Activated CD4-positive, CD25-positive, alpha-beta regulatory T cell treated with anti-CD3 and anti-CD28 coated beads, Interleukin-2, amount 50 U/mL, for 72 hours (primary cell): ENCODE measurements around the gene TNIP2.
"Not testable (repeated sequence)": the region's sequence is repeated elsewhere in the genome, so short reads cannot be mapped to it uniquely, and the experiment has no call there.

ENCODE experiments used
- DNase-seq: peaks from one replicate; pipeline ENCODE4 v3.0.0; 2021

The TNIP2 gene

DNA sequence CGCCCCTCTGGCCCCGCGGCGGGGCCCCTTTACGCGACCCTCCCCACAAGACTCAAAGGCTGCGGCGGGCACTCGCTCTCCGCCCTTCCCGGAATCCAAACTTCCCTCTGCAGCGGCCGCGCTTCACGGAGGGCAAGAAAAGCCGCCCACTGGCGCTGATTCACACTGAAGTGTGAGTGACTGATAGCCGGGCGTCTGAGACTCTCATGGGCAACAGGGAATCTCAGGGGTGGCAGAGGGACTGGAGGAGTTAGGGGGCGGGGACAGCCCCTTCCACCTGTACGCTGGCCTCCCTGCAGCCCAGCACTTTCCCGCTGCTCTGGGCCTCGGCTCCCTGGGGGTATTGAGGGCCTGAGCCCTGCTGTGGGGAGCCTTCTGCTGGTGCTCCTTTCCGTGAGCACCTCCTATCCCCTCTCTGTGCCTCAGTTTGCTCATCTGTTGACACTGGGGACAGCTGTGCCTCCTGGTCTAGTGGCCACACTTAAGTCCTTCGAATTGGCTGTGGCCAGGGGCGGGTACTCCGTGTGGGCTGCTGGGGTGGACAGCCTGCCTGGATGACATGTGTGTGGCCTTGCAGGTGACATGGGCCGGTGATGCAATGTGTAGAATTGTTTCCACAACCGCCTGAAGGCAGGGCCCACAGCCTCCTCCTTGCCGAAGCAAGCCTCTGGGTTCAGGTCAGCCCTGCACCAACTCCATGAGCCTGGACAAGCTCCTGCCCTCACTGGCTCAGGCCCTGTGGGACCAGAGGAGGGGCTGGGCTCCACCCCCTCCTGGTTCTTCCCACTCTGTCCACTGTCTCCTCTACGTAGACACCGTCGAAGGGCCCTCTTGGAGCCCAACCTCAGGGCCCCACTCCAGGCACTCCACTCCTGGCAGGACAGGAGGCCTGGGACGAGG lies 37.7 kb upstream of the TNIP2 start:
- DNase-seq: peak; percentile 56

DNA sequence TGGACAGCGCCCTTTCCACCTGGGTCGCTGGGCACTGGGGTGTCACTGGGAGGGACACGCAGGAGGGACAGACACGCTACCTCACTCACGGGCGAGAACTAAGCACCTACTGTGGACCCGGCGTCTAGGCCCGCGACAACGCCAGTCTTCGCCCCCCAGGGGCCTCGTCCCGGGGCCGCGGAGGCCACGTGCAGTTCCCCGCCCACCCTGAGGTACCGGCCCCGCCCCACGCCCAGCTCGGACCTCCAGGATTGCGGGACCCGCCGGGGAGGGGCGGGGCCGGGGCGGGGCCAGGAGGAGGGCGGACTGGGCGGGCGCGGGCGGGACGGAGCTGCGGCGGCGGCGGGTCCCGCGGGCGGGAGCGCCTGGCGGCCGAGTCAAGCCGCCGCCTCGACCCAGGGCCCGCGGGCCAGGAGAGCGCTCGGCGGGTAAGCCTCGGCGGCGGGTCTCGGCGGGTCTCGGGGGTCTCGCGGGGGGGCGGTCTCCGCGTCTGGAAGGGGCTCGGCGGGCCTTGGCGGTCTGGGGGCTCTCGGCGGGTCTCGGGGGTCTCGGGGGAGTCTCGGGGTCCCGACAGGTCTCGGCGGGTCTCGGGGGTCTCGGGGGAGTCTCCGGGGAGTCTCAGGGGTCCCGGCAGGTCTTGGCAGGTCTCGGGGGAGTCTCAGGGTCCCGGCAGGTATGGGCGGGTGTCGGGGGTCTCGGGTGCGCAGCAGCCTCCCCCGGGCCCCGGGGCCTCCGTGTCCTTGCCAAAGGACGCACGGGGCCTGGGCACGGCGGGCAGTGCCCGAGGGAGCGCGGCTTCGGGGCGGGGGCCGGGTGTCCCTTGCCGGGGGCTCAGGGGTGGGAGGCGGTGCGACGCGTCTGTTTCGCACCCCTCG lies 36.8 kb upstream of the TNIP2 start, which contains the start of gene SH3BP2:
SH3BP2 (plus strand) TSS at position 375 of the 875 bp plus-strand sequence. CDS start 27,533 bp downstream, outside the sequence.
- DNase-seq: peak; percentile 63

DNA sequence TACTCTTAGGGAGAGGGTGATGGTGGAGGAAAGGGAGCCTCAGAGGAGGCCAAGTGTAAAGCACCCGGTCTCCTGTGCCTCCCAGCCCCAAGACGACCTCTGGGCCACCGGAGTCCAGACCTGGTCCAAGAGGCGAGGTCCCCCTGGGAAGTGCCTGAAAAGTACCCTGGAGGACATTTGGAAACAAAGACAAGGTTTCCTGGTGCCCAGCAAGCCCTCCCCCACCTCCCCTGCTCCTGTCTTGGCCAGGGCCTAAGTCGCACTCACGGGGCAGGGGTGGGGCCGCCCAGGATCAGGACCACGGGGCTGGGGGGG lies 36.2 kb upstream of the TNIP2 start:
- DNase-seq: no peak

DNA sequence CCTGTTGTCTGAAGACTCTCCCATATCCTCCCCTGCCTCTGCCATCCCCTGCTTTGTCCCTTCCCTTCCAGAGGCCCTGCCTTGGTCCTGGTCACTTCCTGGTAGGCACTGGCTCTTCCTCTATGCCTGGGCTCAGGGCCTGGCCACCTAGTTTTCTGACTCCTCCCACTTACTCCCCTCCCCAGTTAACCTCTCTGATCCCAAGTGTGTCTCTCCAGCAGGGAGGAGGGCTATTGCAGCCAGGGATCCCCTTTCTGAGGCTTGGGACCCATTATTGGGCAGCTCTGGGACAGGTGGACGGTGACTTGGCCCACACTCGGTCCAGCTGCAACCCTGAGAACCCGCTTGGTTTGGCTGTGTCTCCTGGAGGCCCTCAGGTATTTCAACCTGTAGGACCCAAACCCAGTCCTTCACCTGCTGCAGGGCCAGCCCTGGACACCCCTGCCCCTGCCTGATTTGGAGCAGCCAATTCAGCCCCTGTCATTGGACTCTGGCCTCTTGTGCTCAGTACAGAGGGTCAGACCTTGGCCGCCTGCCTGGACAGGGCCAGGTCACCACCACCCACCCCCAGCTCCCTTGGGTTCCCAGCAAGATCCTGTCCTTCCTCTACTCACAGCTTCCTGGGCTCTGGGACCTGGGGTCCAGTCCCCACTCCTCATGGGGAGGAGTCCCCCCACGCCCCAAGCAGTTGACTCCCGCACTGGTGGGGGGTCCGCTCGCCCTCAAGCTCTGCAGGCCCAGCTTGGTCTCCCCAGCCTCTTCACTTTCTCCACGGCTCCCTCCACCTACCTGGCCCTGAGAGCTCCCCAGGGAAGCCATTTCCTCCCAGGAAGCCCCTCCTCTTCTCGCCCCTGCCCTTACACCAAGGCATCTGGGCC lies 35.6 kb upstream of the TNIP2 start:
- DNase-seq: peak; percentile 29

DNA sequence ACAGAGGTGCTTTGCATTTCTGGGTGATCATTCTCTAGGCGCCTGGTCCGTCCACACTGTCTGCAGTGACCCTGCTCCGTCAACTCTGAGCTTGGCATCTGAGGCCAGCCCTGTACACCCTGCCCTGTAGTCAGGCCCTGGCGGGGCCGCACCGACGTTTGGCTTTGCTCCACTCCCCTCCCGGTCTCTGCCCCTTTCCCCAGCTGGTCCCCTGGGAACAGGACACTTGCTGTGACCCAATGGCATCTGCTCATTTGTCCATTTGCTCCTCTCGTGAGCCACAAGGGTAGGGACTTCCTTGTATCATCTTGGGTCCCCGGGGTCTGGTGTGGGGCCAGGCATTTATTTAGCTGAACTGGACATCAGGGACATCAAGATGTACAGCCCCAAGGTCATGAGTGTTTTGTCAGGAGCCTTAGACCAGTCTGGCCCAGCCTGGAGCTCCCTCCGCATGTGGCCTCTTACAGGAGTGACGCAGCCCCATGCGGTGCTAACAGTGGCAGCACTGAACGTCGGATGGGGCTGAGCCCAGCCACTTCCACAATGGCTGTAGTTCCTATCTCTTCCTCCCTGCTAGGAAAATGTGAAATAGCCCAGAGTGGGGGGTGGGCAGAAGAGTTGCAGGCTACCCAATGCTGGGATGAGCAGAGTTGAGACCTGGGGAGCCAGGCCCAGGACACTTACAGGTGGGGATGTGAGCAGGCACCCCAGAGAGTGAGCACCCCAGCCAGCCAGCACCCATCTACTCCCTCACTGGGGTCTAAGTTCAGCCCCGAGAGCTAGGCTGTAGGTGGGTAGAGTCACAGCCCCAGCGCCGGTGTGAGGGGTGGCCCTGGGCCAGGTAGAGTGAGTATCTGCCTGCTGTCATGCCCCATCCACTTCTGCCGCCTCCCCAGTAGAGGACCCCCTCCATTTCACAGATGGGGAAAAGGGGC lies 34.7 kb upstream of the TNIP2 start:
- DNase-seq: no peak

DNA sequence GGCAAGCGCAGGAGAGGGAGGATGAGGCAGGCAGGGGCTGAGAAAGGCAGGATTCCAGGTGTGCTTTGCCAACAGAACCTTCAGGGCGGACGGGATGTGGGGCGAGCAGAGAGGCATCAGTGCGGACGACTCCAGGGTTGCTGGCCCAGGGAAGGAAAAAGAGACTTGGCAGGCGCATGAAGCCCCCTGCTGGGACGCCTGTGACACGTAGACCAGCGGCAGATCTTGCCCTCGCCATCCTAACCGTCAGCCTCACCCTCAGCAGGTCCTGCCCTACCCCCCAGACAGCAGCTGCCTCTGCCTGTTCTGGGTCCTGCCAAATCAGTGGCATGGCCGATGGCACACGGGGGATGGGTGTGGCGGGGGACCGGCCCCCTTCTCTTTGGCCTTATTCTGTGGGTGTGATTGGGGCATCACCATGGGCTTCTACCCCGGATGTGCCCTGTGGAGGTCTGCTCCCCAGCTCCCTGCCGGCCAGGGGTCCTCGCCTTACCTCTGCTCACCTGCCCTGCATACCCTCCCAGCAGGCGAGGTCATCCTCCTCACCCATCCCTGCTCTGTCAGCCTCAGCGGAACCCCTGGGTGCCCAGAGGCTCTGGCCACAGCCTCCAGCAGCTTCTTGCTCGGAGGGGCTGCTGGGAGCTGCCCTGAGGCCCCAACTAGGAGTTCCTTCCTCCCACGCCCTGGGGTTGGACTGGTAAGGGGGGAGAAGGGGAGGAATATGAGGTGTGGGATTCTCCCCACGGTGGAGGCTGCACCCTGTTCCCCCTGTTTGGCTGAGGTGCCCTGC lies 33.9 kb upstream of the TNIP2 start:
- peak; percentile 30 for DNase-seq

DNA sequence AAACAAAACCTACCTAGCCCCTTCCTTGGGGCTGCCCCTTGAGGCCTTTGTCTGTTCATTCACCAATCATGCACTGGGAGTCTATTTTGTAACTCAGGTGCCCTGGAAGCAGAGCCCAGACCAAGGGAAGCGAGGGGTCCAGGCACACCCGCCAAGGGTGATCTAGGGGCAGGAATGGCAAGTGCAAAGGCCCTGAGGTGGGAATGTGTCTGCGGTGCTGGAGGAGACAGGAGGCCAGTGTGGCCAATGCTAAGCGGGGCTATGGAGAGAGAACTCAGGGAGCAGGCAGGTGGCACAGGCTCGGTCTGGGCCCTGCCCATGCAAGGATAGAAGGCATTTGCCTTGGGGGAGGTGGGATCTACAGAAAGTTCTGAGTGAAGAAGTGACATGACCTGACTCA lies 33.2 kb upstream of the TNIP2 start:
- DNase-seq: no peak

DNA sequence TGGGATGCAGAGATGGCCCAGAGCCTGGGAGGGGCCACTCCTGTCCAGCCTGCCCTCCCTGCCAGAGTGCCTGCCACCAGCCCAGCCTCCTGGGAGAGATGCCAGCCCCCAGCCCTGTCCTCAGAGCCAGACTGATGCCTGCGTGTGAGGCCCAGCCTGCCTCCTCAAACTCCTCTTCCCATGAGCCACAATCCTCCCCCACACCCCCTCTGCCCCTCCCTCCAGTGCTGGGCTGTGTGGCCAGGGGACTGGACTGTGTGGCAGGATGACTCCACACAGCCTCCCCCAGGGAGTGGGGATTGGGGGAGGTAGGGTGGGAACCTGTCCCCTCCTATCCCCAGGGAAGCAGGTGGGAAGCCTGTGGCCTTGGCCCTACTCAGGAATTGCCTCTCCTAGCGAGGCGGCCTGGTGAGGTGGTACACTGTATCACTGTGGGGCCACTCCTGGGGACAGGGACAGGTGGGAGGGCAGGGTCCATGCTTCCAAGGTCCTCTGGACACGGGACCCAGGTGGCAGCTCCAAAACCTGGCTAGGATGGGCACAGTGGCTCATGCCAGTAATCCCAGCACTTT lies 32.5 kb upstream of the TNIP2 start:
- peak; percentile 29 for DNase-seq

DNA sequence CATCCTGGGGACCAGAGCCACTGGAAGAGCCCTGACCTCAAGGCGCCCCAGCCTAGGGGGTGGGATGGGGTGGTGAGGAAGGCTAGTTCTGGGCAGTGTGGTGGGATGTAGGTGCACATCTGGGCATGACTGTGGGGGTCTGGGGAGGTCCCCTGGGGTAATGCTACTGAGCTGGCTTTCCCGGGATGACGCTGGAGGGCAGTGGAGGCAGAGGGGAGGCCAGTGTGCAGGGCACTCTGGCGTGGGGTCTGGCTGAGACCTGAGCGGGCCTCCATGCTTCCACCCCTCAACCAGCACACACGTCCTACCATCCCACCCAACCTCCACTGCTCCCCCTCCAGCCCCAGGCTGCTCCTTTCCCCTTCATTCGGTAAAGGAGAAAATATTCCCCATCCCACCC lies 32.0 kb upstream of the TNIP2 start:
- no peak for DNase-seq

DNA sequence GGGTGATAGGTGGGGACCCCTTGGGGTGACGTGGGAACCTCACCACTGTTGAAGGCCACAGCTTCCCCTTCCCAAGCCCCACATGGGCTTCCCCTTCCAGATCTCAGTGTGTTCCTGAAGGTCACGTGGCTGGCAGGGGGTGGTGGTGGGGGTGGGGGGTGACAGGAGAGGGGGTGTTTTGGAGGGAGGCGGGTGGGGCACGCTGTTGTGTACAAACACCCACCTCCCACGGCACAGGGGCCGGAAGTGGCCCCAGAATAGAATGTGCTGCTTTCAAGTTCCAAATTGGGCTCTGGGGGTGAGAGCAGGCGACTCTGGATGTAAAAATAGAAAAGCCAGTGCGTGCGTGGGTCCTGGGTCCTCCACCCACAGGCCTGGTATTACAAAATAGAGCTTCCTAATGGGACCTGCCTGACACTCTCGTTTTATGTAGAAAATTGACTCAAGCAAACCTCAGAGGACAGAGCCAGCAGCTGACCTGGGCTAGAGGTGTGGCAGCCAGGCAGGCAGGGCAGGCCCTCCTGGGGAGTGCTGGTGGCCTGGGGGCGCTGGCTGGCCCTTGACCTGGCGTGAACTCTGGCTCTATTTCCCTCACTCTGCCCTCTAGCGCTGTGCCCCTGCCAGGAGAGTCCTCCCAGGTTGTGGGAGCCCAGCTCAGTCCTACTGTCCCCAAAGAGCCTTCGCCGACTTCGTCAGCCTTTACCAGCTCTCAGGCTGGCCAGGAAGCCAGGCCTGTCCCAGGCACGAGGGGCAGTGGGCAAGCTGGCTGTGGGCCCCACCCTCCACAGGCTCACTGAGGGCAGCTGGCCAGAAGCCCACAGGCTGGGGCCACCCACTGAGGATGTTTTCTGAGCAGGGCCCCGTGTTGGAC lies 31.3 kb upstream of the TNIP2 start:
- DNase-seq: peak; percentile 41

DNA sequence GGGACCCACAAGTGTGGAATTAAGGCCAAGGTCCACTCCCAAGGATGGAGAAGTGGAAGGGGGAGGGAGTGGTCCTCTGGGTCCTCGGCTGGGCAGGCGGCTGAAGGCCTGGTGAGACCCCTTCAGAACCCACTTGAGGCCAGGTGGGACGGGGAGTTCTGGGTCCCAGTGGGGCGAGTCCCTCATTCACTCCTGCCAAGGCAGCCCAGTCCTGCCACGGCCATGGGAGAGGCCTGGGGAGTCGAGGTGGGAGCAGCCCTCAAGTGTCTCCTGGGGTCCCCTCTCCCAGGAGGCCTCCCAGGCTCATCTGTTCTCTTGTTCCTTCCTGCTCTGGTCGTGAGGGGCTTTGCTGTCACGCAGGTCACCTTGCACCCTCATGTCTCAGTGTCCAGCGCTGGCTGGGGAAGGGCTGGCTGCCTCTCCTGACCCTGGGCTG lies 30.7 kb upstream of the TNIP2 start:
- DNase-seq: peak; percentile 30

DNA sequence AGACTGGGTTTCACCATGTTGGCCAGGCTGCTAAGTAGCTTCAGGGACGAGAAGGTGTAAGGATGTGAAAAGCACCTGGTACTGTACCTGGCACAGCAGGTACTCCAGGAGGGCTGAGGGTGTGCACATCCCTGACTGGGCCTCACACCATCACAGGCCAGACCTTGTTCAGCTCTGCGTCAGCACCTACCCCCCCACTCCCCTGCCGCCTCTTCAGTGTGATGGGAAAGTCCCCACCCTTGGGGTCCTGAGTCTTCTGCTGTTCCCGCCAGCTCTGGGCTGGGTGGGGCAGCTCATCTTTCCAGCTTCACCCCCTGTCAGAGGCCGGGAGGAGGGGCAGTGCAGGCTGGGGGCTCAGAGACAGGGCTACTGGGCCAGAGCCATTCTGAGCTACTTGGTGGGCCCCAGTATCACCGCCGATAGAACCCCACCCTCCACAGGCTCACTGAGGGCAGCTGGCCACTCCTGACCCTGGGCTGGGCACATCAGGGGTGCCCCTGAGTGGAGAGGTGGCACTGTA lies 30.1 kb upstream of the TNIP2 start:
- DNase-seq: peak; percentile 40

DNA sequence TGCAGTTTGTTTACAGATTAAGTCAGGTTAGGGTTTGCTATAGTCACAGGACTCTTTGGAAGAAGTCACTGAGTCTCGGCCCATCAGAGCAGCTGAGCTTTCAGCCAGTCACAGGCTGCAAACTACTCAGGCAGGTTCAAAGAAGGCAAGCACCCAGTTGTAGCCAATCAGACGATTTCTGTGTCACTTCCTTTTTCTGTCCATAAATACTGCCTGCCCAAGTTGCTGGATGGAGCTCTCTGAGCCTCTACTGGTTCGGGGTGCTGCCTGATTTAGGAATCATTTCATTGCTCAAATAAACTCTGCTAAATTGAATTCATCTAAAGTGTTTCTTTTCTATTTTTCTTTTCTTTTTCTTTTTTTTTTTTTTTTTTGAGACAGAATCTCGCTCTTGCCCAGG lies 29.5 kb upstream of the TNIP2 start:
- DNase-seq: peak; percentile 25

DNA sequence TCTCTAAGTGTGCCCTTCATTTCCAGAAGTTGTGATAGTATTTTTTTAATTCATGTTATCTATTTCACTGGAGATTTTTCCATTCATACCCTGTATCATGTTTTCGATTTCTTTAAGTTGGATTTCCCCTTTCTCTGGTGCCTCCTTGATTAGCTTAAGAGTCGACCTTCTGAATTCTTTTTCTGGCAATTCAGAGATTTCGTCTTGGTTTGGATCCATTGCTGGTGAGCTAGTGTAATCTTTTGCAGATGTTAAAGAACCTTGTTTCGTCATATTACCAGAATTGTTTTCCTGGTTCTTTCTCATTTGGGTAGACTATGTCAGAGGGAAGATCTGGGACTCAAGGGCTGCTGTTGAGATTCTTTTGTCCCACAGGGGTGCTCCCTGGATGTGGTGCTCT lies 27.7 kb upstream of the TNIP2 start:
- no peak for DNase-seq

DNA sequence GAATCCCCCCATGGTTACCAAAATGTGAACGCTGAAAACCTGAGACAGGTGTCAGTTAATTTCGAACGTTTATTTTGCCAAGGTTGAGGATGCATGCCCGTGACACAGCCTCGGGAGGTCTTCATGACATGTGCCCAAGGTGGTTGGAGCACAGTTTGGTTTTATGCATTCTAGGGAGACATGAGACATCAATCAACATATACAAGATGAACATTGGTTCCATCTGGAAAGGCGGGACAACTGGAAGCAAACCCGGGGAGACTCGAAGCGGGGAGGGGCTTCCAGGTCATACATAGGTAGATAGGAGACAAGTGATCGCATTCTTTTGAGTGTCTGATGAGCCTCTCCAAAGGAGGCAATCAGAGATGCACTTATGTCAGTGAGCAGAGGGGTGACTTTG lies 25.8 kb upstream of the TNIP2 start:
- DNase-seq: no peak

DNA sequence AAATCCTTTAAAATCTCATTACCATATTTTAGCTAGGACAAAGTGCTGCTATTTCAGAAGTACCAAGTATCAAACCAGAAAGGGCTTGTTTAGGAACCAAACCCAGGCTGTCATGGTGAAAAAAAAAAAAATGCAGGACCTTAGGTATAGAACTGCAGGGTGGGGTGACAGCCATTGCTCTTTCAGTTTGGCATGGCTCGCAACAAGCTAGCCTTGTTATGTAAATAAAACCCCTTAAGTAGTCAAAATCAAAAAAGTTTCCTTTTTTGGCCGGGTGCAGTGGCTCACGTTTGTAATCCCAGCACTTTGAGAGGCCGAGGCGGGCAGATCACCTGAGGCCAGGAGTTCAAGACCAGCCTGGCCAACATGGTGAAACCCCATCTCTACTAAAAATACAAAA lies 24.5 kb upstream of the TNIP2 start:
- not testable (repeated sequence) for DNase-seq

DNA sequence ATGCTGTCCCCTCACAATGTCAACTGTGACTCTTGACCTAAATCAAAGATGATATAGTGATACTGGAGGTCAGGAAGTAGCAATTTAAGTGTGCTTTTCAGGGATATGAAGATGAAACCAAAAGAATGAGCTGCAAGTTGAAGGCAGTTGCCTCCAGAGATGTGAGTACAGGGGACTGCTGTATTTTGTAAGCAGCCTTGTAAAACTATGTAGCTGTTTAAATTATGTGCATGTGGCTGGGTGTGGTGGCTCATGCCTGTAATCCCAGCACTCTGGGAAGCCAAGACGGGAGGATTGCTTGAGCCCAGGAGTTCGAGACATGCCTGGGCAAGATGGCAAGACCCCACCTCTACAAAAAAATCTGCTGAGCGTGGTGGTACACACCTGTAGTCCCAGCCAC lies 15.1 kb upstream of the TNIP2 start:
- no peak for DNase-seq

DNA sequence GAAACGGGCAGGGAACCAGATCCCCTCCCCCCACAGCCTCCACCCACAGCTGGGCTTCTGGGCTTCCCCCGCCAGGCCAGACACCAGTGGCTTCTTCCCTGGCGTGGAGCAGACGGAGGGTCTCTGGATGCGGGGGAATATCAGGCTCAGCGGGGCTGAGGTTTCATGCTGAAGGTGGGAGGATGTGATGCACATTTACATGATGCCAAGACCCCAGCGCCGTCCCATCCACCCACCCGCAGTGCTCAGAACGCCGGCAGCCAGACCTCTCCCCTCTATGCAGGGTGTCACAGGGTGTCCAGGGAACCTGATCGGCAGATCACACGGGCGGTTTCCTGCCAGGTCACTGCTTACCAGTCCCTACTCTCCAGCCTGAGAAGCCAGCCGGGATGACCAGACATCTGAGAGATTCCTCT lies 12.8 kb upstream of the TNIP2 start:
- no peak for DNase-seq

DNA sequence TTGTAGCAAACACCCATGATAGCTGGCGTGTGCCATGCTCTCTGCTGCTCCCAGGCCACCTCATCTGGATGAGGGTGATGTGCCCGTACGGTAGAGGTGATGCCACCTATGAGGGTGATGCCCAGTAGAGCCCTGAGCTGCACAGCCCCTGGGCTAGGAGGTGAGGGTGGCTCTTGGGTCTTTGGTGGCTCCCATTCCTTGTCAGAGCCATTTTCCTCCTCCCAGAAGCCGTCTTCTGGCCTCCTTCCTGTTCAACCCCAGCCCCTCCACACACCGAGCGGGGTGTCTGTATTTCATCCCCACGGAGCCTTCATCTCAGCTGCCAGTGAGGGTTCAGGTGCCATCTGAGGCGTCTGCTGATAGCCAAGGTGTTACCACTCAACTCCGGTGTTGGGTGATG lies 12.0 kb upstream of the TNIP2 start:
- DNase-seq: no peak
